22Rv1 (cell line): ENCODE data around the gene RFXAP.

Source experiments
- ZFX ChIP-seq: fragments of 450-650 bp; IDR thresholded peaks from 2 replicates; pipeline ENCODE4 v1.6.1; 2017; ENCODE audit warnings: antibody characterized with exemption, borderline replicate concordance
- TF ChIP-seq, protein P1 (sequence below): fragments of 450-650 bp; IDR thresholded peaks from 2 replicates; pipeline ENCODE4 v1.5.1; 2017; ENCODE audit warnings: mild to moderate bottlenecking

DNA sequence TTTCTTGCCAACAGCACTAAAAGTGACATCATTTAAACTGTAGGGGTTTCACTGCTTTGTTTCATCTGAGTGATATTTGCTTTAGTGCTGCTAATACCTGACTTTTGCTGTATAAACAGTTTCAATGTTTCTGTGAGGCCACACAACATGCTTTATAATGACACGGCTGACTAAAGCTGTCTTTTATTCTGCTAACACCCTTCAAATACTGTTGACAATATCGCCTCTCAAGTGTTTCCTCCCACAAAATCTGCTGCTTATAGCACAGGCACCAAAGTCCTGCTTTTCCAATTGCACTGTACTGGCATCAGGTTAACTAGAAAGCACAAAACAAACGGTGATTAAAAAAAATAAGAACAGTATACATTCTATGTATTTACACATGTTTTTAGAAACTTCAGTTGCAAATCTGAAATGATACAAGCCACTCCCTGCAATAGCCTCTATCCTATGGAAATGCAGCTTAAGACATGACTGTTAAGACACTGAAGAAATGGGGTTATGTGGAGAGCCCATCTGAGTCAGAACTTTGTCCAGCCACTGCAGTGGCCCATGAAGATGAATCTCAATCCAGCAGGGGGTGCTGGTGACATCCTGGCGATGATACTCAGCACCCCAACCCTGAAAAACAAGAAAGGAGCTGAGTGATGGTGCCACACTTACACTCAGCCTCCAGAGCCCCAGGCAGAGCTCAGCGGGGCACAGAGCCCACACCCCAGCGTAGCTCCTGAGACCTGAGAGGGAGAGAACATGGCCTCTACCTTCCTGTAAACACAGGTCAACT, 29.4 kb downstream of the RFXAP start:
- TF ChIP-seq, protein P1, sequence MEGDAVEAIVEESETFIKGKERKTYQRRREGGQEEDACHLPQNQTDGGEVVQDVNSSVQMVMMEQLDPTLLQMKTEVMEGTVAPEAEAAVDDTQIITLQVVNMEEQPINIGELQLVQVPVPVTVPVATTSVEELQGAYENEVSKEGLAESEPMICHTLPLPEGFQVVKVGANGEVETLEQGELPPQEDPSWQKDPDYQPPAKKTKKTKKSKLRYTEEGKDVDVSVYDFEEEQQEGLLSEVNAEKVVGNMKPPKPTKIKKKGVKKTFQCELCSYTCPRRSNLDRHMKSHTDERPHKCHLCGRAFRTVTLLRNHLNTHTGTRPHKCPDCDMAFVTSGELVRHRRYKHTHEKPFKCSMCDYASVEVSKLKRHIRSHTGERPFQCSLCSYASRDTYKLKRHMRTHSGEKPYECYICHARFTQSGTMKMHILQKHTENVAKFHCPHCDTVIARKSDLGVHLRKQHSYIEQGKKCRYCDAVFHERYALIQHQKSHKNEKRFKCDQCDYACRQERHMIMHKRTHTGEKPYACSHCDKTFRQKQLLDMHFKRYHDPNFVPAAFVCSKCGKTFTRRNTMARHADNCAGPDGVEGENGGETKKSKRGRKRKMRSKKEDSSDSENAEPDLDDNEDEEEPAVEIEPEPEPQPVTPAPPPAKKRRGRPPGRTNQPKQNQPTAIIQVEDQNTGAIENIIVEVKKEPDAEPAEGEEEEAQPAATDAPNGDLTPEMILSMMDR, result peak; percentile 44
- TF ChIP-seq ZFX, result no peak
